Measurements from ENCODE around the gene ITGA2B.

GRCh38 chr17:44356241-44356640 is 33.2 kb downstream of the ITGA2B start:
- TF ChIP-seq BACH2 (CRISPR knock-in tag; IDR thresholded peaks at IDR 0.05; ENCODE audit: borderline replicate concordance) (no peak), RARB (CRISPR knock-in tag; IDR thresholded peaks at IDR 0.05) (no peak), ESRRG (CRISPR knock-in tag; IDR thresholded peaks at IDR 0.05) (no peak), TCF4 (CRISPR knock-in tag; IDR thresholded peaks at IDR 0.05; ENCODE audit: borderline replicate concordance) (no peak), ZNF70 (CRISPR knock-in tag; IDR thresholded peaks at IDR 0.05) (no peak), ZFP30 (CRISPR knock-in tag; IDR thresholded peaks at IDR 0.05) (no peak)
- TF ChIP-seq, protein P1, sequence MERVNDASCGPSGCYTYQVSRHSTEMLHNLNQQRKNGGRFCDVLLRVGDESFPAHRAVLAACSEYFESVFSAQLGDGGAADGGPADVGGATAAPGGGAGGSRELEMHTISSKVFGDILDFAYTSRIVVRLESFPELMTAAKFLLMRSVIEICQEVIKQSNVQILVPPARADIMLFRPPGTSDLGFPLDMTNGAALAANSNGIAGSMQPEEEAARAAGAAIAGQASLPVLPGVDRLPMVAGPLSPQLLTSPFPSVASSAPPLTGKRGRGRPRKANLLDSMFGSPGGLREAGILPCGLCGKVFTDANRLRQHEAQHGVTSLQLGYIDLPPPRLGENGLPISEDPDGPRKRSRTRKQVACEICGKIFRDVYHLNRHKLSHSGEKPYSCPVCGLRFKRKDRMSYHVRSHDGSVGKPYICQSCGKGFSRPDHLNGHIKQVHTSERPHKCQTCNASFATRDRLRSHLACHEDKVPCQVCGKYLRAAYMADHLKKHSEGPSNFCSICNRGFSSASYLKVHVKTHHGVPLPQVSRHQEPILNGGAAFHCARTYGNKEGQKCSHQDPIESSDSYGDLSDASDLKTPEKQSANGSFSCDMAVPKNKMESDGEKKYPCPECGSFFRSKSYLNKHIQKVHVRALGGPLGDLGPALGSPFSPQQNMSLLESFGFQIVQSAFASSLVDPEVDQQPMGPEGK (CRISPR knock-in tag; IDR thresholded peaks at IDR 0.05; ENCODE audit: borderline replicate concordance) = no peak
- TF ChIP-seq, protein P2, sequence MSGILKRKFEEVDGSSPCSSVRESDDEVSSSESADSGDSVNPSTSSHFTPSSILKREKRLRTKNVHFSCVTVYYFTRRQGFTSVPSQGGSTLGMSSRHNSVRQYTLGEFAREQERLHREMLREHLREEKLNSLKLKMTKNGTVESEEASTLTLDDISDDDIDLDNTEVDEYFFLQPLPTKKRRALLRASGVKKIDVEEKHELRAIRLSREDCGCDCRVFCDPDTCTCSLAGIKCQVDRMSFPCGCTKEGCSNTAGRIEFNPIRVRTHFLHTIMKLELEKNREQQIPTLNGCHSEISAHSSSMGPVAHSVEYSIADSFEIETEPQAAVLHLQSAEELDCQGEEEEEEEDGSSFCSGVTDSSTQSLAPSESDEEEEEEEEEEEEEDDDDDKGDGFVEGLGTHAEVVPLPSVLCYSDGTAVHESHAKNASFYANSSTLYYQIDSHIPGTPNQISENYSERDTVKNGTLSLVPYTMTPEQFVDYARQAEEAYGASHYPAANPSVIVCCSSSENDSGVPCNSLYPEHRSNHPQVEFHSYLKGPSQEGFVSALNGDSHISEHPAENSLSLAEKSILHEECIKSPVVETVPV (CRISPR knock-in tag; IDR thresholded peaks at IDR 0.05) = no peak

All from SK-N-SH treated with all-trans-retinoic acid at 6 μM for 48 hours (cell line).